K562 (cell line): Measurements from ENCODE around the gene STX1B. TPM values are rescaled to one million over a fixed set of nuclear protein-coding genes. Genes with fewer than 3 reads are reported as not detected.

Experiments used
- CEBPG ChIP-seq, 3 experiments: fragments of 200-800 bp in 1 of 3; sonication (Bioruptor generic) in 1 of 3; sonication (generic) in 1 of 3; formaldehyde crosslinking in 1 of 3; IDR thresholded peaks in 2 of 3; conservative IDR thresholded peaks in 1 of 3; 2 replicates each; pipeline versions ENCODE4 v1.6.1 to v1.8.0; 2016 to 2022; ENCODE audit warnings: missing compliant biosample characterization in 2 of 3, missing genetic modification characterization in 2 of 3, mild to moderate bottlenecking in 1 of 3, missing genetic modification reagents in 1 of 3
- RBM15 ChIP-seq: fragments of 200-400 bp; formaldehyde crosslinking; IDR thresholded peaks from 2 replicates; pipeline ENCODE4 v1.6.1; 2018; ENCODE audit warnings: mild to moderate bottlenecking, low read length, moderate library complexity; ENCODE audit not compliant: insufficient read depth
- ZBTB40 ChIP-seq, 2 experiments: fragments of 450-650 bp in 1 of 2; sonication (generic) in 1 of 2; formaldehyde crosslinking in 1 of 2; IDR thresholded peaks; 2 replicates each; pipeline versions ENCODE4 v1.7.1 to v1.9.0; 2016 to 2022; ENCODE audit warnings: inconsistent platforms in 1 of 2, mild to moderate bottlenecking in 1 of 2, missing genetic modification reagents in 1 of 2
- polyA plus RNA-seq, 8 experiments: library from polyadenylated mRNA; depleted of rRNA in 4 of 8; stranded (reverse) in 5 of 8; unstranded in 3 of 8; fragments of >200 nt; fragmentation: Nextera tagmentation in 2 of 8; fragmentation: Illumina TruSeq in 1 of 8; extraction: Ambion mirVana in 2 of 8; extraction: Trizol in 1 of 8; gene quantifications; 2 replicates each; pipeline versions ENCODE4 v1.2.1 to v1.2.3, GENCODE V29; 2011 to 2014; ENCODE audit warnings: inconsistent platforms in 1 of 8, missing spikeins in 1 of 8
- total RNA-seq, 7 experiments: library from RNA; depleted of rRNA in 6 of 7; stranded (reverse); fragments of >200 nt in 6 of 7; fragmentation: Illumina TruSeq in 2 of 7; extraction: Trizol in 2 of 7; gene quantifications; 2 replicates each; pipeline versions ENCODE4 v1.2.1 to v1.2.3, GENCODE V29; 2011 to 2021; ENCODE audit warnings: low replicate concordance in 1 of 7

STX1B gene
- total and polyA plus RNA-seq, 9 of the 15 experiments (the other 6 are each of a cell fraction or from before 2014, with no cell fraction given): 0.07 to 2.5 (median 0.86) TPM

DNA sequence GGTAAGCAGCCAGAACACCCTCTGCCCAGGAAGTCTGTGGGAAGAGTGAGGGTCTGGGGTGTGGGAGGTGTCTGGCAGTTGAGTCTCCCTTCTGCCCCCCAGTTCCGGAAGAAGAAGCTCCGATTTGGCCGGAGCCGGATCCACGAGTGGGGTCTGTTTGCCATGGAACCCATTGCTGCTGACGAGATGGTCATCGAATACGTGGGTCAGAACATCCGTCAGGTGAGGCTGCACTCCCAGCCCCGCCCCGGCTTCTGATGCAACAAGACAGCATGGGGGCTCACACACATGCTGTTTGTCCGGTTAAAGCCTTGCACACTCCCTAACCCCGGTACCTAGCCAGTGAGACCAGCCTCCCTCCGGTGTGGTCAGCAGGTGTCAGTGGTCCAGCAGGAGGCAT lies 29.5 kb downstream of the STX1B start (continued):
- TF ChIP-seq ZBTB40 (IDR thresholded peaks at IDR 0.05) (no peak), ZBTB40 (CRISPR knock-in tag; IDR thresholded peaks at IDR 0.05) (no peak), RBM15 (no peak), CEBPG (CRISPR knock-in tag; IDR thresholded peaks at IDR 0.05) (peak; percentile 19; the same call in 1 of the 2 replicates), CEBPG (tag; conservative IDR thresholded peaks at IDR 0.05 in 1 of 2, IDR thresholded peaks at IDR 0.05 in 1 of 2) (no peak)
